22Rv1 (cell line): ENCODE results near the gene SH3RF1.

ENCODE experiments used
- CTCF ChIP-seq: fragments of 450-650 bp; IDR thresholded peaks from 2 replicates; pipeline ENCODE4 v1.5.1; 2017; ENCODE audit warnings: mild to moderate bottlenecking
- ZFX ChIP-seq: fragments of 450-650 bp; IDR thresholded peaks from 2 replicates; pipeline ENCODE4 v1.6.1; 2017; ENCODE audit warnings: antibody characterized with exemption, borderline replicate concordance

DNA sequence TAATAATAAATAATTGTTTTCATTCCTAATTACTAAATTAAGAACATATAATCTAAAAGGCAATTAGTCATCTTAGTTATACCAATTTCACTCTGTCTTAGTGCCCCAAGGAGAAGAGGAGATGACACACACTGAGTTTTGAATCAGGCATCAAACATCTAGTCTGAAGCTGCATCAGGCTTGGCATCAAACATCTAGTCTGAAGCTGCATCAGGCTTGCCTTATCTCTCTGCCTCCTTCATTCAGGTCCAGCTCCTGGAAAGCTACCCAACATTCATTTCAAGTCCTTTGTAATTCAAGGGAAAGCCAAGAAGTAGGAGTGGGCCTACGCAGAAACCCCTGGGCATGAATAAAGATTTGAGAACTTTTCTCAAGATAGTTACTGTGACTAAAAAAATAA lies 62.2 kb downstream of the SH3RF1 start:
- no peak for TF ChIP-seq CTCF
- TF ChIP-seq ZFX = no peak
